AML-193 (cell line): ENCODE measurements around the gene GNG7.
"Not testable (repeated sequence)": the region's sequence is repeated elsewhere in the genome, so short reads cannot be mapped to it uniquely, and the experiment has no call there.

Source experiments
- DNase-seq, 2 experiments: peaks; one replicate each; lab custom pipeline; 2025; lab: John Stamatoyannopoulos, UW

GNG7 gene

DNA sequence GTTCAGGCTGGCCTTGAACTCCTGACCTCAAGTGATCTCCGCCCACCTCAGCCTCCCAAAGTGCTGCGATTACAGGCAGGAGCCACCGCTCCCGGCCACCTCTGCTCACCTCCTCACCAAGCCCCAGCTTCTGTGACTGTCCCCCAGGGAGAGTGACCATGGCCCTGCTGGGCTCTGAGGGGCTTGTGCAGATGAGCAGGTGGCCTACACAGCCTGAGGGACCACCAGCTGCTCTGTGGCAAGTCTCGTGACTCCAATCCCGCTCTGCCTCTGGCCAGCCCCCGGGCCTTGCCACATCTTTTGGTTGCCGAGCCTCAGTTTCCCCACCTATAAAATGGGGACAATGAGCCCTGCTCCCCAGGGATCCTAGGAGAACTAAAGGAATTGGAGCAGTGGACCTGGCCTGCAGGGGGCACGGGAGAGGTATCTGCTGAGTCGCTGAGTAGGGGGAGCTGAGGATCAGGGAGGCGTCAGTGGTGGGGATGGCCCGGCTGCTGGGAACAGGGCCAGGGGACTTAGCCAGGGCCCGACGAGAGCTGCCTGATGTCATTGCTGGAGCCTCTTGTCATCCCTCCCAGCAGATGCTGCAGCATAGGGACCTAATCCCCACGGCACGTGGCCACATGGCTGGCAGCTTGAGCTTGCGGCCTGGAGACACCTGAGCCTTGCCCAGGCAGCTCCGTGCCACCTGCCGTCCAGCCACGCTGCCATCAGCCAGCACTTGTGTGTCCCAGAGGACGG, 151.9 kb downstream of the GNG7 start:
- no peak for DNase-seq

DNA sequence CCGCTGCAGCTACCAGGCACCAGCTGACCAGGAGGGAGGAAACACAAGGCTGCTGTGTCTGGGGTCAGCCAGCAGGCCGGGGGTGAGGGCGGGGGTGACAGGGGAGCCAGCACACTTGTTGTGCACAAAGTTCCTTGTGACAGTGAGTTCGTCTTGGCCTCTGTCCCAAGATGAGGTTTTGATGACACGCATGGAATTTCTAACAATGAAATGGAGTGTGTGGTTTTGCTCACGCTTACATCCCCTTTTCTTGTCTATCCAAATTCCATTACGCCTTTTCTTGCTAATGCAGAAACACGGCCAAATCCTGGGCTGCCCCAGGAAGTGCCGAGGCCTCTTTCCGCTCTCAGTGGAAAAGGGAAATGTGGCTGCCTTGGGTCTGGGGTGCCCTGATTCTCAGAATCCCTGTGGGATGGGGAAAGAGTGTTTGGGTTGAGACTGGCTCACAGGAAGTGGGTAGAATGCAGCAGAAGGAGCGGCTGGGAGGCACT, 152.7 kb downstream of the GNG7 start:
- DNase-seq, result peak; percentile 73 to 75

DNA sequence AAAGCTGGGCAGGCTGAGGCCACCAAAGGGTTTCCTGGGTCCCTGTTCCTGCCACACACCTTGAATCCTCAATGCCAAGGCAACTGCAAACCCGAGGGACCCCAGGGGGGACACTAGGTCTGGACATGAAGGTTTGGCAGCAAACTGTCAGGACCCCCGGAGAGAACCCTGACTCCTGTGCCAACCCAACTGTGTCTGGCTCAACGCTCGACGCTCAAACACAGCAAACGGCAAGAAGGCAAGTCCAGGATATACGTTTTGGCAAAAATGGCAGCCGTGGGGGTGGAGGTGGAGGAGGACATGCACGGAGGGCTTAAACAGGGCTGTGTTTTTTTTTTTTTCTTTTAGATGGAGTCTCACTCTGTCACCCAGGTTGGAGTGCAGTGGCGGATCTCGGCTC, 153.5 kb downstream of the GNG7 start:
- no peak for DNase-seq

GRCh38 chr19:2547721-2548120, 154.8 kb downstream of the GNG7 start:
- no peak for DNase-seq

GRCh38 chr19:2547033-2547680, 155.3 kb downstream of the GNG7 start:
- no peak for DNase-seq

DNA sequence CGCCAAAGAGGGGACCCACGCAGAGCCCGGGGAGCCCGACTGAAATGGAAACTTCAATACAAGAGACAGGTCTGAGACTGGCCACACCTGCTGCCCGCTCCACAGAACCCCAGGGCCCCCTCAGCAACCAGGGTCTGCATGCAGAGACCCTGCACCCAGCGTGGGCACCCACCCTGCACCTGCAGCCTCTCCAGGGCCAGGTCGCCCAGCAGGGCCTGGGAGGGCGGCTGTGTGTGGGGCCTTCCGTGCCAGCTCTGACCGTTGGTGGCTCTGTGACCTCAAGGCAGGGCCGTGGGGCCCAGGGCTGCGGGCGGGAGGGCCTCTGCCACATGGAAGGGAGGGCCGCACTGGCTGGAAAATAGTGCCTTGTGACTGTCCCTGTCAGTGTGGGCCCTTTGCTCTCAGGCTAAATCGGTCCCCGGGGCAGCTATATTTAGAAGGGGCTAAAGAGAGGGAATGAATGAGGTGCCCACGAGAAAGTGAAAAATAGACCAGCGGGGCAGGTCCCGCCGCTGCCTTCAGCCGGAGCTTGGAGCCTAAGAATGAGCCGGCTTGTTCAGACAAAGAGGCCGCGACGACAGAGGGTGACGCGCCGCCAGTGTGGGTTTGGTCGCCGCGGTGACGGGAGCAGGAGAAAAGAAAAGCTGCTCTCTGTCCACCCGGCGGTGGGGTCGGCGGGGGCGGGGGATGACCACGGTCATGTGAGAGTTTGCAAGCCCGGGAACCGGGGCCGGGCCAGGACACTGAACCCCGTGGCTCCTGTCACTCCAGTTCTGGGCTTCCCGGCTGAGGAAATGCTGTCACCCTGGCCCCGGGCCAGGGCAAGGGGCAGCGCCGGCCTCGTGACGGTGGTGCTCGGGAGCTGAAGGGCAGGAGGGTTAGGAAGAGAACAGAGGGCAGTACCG, 156.1 kb downstream of the GNG7 start:
- no peak for DNase-seq

GRCh38 chr19:2545416-2546127, 156.9 kb downstream of the GNG7 start:
- DNase-seq, result not testable (repeated sequence)

DNA sequence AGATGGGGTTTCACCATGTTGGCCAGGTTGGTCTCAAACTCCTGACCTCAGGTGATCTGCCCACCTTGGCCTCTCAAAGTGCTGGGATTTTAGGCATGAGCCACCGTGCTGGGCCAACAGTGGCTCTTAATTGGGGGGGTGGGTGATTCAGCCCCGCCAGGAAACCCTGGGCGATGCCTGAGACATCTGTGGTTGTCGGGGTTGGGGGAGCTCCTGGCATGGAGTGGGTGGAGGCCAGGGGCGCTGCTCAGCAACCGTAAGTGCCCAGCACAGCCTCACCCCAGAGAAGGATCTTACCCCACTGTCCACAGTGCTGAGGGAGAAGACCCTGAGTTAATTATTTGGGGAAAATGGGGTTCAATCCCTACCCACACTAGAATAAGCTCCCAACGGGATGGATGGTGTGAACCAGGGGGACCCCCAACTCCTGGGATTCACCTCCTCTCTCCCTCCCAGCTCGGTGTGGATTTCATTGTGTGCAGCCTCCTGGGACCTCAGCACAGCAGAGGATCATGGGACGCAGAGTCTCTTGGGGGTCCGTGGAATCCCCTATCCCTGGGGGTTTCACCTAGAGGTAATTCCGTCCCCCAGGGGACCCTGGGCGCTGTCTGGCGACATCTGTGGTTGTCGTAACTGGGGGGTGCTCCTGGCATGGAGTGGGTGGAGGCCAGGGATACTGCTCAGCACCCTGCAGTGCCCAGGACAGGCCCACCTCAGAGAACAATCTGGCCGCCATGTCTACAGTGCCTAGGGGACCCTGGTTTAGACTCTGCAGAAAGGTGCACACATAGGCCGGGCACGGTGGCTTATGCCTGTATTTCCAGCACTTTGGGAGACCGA, 157.7 kb downstream of the GNG7 start:
- DNase-seq, result no peak

DNA sequence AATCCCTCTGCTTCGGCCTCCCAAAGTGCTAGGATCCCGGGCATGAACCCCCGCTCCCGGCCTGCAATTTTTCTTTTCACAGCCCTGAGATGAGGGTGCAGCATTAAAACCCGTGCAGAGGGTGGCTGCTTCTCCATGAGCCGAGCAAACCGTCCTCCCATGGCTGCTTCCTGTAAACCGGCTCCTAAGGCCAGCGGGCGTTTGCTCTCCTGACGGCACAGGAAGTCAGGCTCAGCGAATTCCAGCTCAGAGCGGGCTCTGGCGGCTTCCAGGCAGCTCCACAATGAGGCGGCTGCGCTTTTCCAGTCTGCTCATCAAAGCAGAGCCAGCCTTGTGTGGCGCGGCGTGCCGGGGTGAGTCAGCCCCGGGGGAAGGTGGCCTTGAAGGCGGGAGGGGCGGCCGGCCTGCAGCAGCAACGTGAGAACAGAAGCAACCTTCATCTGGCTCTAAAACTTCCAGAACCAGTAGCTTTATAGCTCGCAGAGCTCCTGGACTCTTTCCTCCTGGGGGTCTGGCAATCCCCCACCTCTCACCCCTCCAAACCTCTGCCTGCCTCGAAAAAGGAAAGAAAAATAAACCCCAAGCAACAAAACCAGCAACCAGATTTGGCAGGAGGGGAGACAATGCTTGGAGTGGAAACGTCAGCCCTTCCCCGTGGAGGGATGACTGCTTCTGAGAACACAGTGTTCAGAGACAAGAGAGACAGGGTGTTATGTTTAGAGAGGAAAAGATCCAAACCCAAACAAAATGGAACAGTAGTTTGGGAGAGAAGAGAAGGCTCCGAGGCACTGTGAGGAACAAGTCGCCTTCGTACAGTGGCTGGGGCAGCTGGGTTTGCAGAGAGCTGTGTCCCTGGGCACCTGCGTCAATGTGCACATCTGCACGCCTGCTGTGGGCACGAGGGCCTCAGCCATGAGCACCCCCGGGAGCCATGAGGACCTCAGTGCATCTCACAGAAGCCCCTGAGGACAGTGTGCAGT, 158.7 kb downstream of the GNG7 start:
- DNase-seq, result peak; percentile 26 to 44

GRCh38 chr19:2543072-2543462, 159.4 kb downstream of the GNG7 start:
- DNase-seq, result peak in 1 of 2 experiments; percentile 8

DNA sequence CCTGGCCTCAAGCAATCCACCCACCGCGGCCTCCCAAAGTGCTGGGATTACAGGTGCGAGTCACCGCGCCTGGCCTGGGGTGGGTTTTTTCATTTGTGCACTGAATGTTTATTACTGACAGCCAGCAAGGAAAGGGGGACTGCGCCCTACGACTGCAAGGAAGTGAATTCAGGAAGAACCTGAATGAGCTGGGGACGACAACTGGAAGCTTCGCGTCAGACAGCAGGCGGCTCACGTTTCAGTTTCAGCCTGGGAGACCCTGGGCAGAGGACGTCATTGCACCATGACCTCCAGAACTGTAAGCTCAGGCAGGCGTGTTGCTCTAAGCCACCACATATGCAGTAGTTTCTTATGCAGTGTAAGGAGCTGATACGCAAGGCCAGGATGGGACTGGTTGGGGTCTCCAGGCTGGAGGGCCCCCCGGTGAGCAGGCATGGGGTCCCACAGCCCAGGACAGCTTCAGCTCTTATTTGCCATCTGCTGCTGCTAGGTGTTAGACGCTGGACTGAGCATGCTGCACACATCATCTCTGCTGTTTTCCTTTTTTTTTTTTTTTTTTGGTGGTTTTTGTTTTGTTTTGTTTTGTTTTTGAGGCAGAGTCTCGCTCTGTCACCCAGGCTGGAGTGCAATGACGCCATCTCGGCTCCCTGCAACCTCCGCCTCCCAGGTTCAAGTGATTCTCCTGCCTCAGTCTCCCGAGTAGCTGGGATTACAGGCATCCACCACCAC, 160.0 kb downstream of the GNG7 start:
- no peak for DNase-seq

DNA sequence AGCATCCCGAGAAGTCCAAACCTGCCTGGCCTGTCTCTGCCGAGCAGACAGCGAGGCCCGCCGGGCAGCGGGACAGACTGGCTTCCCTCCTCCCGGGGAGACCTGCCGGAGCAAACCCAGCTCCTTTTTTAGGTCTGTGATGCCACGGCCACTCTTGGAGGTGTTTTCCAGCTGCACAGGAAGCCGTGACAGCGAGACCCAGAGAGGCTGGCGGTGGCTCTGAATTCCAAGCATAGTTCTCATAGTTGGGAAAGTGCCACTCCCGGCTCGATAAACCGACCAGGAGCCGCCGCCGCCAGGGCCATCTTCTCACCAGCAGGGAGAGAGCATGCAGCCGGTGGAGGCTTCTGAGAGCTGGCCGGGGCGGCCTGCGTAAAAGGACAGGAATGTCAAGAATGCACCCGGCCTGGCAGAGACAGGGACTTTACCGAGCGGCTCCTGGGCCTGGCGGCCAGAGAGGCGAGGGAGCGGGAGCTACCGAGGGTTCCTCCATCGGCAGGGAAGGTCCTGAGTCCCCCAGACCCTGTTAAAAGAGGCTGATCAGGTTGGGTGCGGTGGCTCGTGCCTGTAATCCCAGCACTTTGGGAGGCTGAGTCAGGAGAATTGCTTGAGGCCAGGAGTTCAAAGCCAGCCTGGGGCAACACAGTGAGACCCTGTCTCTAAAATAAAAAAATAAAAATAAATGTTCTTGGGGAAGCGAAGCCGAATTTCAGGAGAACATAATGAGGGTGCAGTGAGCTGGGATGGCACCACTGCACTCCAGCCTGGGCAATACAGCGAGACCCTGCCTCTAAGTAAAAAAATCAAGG, 161.6 kb downstream of the GNG7 start:
- no peak for DNase-seq

DNA sequence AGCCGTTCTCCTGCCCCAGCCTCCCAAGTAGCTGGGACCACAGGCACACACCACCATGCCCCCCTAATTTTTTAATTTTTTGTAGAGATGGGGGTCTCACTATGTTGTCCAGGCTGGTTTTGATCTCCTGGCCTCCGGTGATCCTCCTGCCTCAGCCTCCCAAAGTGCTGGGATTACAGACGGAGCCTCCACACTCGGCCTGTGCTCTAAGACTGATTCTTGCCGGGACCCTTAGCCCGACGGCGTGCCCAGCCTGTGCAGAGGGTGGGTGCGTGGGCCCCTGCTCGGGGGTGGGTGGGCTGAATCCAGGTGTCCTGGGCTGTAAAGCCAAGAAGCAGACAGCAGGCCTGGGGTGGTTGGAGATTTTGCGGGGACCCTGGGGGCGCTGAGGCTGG, 162.2 kb downstream of the GNG7 start:
- DNase-seq, result no peak

GRCh38 chr19:2538096-2538757, 164.3 kb downstream of the GNG7 start:
- no peak for DNase-seq

GRCh38 chr19:2537584-2537983, 164.9 kb downstream of the GNG7 start:
- DNase-seq, result not testable (repeated sequence)

- no peak for DNase-seq
Measured at GRCh38 chr19:2536461-2536860, 166.0 kb downstream of the GNG7 start.

- DNase-seq, result no peak
Measured at GRCh38 chr19:2534423-2535013, 168.0 kb downstream of the GNG7 start.
